ENCODE results near the gene ELMO2. TPM values are rescaled to one million over a fixed set of nuclear protein-coding genes. Genes with fewer than 3 reads are reported as not detected.
A peak's percentile ranks its signal among the peaks of the same experiment; 100 is the strongest.

ELMO2 gene
- total RNA-seq, 1 experiment from 2014 or later = 55.1 TPM

DNA sequence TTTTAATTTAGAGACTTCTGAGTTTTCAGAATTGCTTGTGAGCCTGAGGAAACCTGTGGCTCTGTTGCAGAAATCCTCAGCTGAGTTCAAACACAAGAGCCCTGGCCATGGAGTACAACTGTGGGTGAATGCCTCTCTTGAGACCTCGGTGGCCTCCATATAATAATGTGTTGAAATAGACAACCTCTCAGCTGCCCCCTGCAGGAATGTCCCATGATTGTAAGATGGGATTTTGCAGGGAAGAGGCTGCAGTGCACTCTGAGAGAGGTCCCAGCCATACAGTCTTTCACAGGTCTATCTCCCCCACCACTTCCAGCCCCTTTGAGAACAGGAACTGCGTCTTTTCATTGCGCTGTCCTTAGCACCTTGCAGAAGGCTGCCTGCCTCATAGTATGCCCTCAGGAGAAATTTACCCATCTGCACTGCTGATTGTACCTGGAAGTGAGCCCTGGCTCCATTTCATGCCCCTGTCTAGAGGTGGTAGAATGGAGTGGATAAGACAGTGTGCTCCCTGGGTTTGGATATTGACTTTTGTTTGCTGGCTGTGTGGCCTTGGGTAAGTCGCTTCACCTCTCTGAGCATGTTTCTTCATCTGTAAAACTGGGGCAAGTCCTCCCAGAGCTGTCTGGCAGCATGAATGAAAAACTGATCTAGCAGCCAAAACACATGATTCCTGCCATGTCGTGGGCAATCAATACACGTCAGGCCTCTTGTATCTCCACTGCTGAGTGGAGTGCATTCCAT, 81.3 kb downstream of the ELMO2 start:
- in situ Hi-C loops (cut with HindIII; ENCODE audit: low pct_unique_long_range_greater_than_20kb, low sequenced_read_pairs) = no loop called here
- DNase-seq (ENCODE audit: low read depth) = peak; percentile 37

DNA sequence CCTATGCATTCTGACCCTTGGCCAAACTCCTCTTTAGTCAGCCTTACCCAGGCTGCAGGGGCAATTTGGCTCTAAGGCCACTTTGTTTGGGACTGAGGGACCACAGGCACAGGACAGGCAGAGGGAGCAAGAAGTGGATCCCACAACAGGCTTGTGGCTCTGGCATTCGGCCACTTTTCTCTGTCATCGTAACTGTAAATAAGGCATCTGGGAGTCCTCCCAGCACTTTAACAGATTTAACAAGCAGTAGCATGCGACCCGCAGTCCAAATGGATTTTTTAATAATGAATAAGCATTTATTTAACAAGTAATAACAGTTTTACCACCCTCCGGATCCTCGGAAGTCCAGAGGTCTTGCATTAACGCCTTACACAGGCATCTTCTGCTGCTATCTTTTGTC, 82.0 kb downstream of the ELMO2 start:
- no peak for DNase-seq (ENCODE audit: low read depth)
- in situ Hi-C loops (cut with HindIII; ENCODE audit: low pct_unique_long_range_greater_than_20kb, low sequenced_read_pairs) = no loop called here

DNA sequence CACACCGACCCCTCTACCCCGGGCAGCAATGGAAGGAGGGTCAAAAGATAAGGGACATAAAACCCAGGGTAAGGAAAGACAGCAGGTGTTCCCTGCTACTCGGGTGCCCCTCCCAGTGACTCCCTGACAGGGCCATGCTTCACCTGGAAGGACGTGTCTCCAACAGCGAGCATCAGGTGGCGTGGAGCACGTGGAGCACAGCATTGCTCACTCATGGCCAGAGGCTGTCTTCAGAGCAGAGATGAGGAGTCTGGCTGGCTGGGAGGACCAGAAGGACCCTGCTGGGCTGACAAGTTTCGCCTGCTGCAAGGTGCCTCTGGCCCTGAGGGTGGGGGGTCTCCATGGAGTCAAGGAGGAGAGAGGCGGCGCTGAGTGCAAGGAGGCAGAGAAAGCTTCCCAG, 82.9 kb downstream of the ELMO2 start:
- DNase-seq (ENCODE audit: low read depth) = no peak
- in situ Hi-C loops (cut with HindIII; ENCODE audit: low pct_unique_long_range_greater_than_20kb, low sequenced_read_pairs) = no loop called here

DNA sequence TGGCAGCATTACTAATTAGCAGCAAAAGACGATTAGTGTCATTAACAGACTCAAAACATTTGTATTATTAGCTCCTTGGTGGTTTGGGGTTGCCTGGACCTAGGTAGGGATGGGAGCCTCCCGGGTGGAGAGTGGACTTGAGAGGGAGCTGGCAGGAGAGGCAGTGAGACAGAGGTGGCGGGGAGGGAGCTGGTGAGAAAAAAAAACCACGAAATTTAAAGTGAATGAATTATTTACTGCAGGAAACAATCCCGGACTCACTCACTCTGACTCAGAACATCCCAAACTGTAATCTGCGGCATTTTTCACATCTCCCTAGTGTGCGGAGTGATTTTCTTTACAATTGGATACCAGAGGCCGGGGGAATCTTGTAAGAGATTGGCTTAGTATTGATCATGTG, 83.8 kb downstream of the ELMO2 start:
- in situ Hi-C loops (cut with HindIII; ENCODE audit: low pct_unique_long_range_greater_than_20kb, low sequenced_read_pairs) = no loop called here
- DNase-seq (ENCODE audit: low read depth) = no peak

DNA sequence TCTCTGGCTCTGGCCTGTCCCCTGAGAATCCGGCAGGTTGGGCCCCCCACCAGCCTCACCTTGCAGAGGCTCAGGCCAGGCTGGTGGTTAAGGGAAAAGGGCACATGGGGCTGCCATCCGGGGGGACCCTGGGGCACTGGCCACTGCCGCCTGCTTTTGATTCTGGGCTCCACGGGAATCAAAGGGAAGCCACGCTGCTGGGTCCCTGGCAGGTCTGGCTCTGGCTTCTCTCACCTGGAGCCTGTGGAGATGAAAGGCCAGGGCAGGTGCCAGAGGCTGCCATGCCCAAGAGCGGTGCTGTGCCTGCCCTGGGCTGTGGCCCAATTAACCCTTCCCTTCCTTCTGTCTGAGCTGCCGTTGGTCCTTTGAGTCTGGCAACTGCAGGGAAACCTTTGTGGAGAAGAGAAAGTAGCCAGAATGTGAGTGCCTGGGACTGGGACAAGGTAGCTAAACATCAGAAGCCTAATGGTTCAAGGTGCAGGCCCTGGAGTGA, 88.7 kb downstream of the ELMO2 start:
- no peak for DNase-seq (ENCODE audit: low read depth)
- in situ Hi-C loops (cut with HindIII; ENCODE audit: low pct_unique_long_range_greater_than_20kb, low sequenced_read_pairs) = no loop called here

DNA sequence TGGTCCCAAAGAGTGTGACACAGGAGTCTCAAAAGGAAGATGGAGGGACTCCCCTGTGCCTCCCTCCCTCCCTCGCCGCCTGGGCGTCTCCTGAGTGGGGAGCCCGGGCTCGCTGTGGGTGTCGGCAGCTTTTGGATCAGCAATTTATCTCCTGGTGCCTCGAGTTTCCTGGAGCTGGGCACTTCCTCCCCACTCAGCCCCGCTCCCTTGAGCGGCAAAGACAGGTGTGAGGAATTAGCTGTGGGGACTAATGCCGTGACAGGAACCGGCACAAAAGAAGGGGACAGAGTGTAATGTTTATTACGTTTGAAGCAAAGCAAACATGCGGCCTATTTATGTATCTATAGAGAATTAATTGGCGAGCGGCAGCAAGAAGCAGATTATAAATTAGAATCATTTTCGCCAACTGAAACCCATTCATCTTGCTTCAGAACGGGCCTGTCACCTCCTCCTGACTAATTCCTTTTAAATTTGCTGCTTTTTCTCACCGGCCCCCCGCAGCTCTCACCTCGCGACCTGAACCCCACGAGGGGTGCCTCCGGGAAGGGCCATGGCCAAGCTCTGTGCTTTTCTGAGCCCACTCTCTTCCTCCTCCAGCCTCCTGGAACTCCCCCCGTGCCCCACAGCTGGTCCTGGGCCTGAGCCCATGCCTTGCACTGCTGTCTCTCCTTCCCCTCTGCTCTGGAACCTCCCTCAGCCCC, 89.3 kb downstream of the ELMO2 start:
- DNase-seq (ENCODE audit: low read depth) = no peak
- in situ Hi-C loops (cut with HindIII; ENCODE audit: low pct_unique_long_range_greater_than_20kb, low sequenced_read_pairs) = no loop called here

Other genes starting within 250 kb of the ELMO2 start
- gene CDH22, start 98.1 kb downstream of the ELMO2 start, total RNA-seq (2014; rRNA removed; shearing (Covaris generic); ENCODE audit: low replicate concordance) = 0.07 and 0.43 TPM in 2 replicates
- 0.24 TPM in 1 of 2 replicates, not detected in the other for gene ZNF334, start 106.9 kb upstream of the ELMO2 start, total RNA-seq (2014; rRNA removed; shearing (Covaris generic); ENCODE audit: low replicate concordance)
- not detected in 2 replicates for gene OCSTAMP, start 144.0 kb upstream of the ELMO2 start, total RNA-seq (2014; rRNA removed; shearing (Covaris generic); ENCODE audit: low replicate concordance)
- 0.26 and 0.84 TPM in 2 replicates for gene SLC13A3, start 244.8 kb upstream of the ELMO2 start, total RNA-seq (2014; rRNA removed; shearing (Covaris generic); ENCODE audit: low replicate concordance)

Data from Caki2 (cell line).